ENCODE measurements around the gene IL36RN. TPM values are rescaled to one million over a fixed set of nuclear protein-coding genes. Genes with fewer than 3 reads are reported as not detected.

Gene IL36RN
- total RNA-seq, 1 experiment from 2014 or later = not detected

- Histone ChIP-seq H3K36me3 (no peaks in the 10 kb centered on the region), H3K9me3 (replicated peaks) (no peaks in the 10 kb centered on the region), H3K4me3 (no peak overlapping the region), H3K4me1 (replicated peaks) (no peaks in the 10 kb centered on the region; the same call in 1 of the 2 replicates), H3K27me3 (replicated peaks) (0 out of 2 replicates have a peak, but pooled peaks cover 5% of the 10 kb centered on the region), H3K27ac (no peak overlapping the region)
- DNase-seq (ENCODE audit: low read depth in 1 of 2, low spot score in 2 of 2) = peak in 1 of 2 experiments; percentile 11
Measured at GRCh38 chr2:113070606-113070975, 11.6 kb downstream of the IL36RN start.

- no peaks in the 10 kb centered on the region for H3K36me3 ChIP-seq
- no peak for DNase-seq (ENCODE audit: low read depth in 1 of 2, low spot score in 2 of 2)
- H3K4me1 ChIP-seq (replicated peaks) = no peaks in the 10 kb centered on the region; the same call in 1 of the 2 replicates
- 0 out of 2 replicates have a peak, but pooled peaks cover 5% of the 10 kb centered on the region for H3K27me3 ChIP-seq (replicated peaks)
- no peak overlapping the region for H3K27ac ChIP-seq
- H3K9me3 ChIP-seq (replicated peaks) = no peaks in the 10 kb centered on the region
- H3K4me3 ChIP-seq = no peak overlapping the region
Measured at GRCh38 chr2:113072584-113072983, 13.6 kb downstream of the IL36RN start.

- Histone ChIP-seq H3K4me3 (no peak overlapping the region), H3K9me3 (replicated peaks) (no peaks in the 10 kb centered on the region), H3K27ac (no peak overlapping the region), H3K36me3 (no peaks in the 10 kb centered on the region), H3K27me3 (replicated peaks) (0 out of 2 replicates have a peak, but pooled peaks cover 5% of the 10 kb centered on the region), H3K4me1 (replicated peaks) (no peaks in the 10 kb centered on the region; the same call in 1 of the 2 replicates)
- DNase-seq (ENCODE audit: low read depth in 1 of 2, low spot score in 2 of 2) = no peak
Measured at GRCh38 chr2:113073325-113073834, 14.4 kb downstream of the IL36RN start.

GRCh38 chr2:113075030-113075429 lies 16.0 kb downstream of the IL36RN start:
- Histone ChIP-seq H3K4me3 (no peak overlapping the region), H3K27ac (no peak overlapping the region), H3K9me3 (replicated peaks) (no peaks in the 10 kb centered on the region), H3K27me3 (replicated peaks) (0 out of 2 replicates have a peak, but pooled peaks cover 5% of the 10 kb centered on the region), H3K36me3 (no peaks in the 10 kb centered on the region), H3K4me1 (replicated peaks) (no peaks in the 10 kb centered on the region)
- no peak for DNase-seq (ENCODE audit: low read depth in 1 of 2, low spot score in 2 of 2)

- 0 out of 2 replicates have a peak, but pooled peaks cover 5% of the 10 kb centered on the region for H3K27me3 ChIP-seq (replicated peaks)
- no peaks in the 10 kb centered on the region for H3K4me1 ChIP-seq (replicated peaks)
- H3K36me3 ChIP-seq = no peaks in the 10 kb centered on the region
- H3K27ac ChIP-seq = no peak overlapping the region
- DNase-seq (ENCODE audit: low read depth in 1 of 2, low spot score in 2 of 2) = no peak
- no peak overlapping the region for H3K4me3 ChIP-seq
- no peaks in the 10 kb centered on the region for H3K9me3 ChIP-seq (replicated peaks)
Measured at GRCh38 chr2:113075600-113075999, 16.6 kb downstream of the IL36RN start.

- Histone ChIP-seq H3K36me3 (no peaks in the 10 kb centered on the region), H3K27me3 (replicated peaks) (0 out of 2 replicates have a peak, but pooled peaks cover 5% of the 10 kb centered on the region)
Measured at GRCh38 chr2:113076954-113077669, 18.1 kb downstream of the IL36RN start.

GRCh38 chr2:113077921-113078320 lies 18.9 kb downstream of the IL36RN start:
- no peaks in the 10 kb centered on the region for H3K4me1 ChIP-seq (replicated peaks)
- no peak overlapping the region for H3K27ac ChIP-seq
- H3K4me3 ChIP-seq = no peak overlapping the region
- H3K36me3 ChIP-seq = no peaks in the 10 kb centered on the region
- DNase-seq (ENCODE audit: low read depth in 1 of 2, low spot score in 2 of 2) = no peak
- no peaks in the 10 kb centered on the region for H3K9me3 ChIP-seq (replicated peaks)
- 0 out of 2 replicates have a peak, but pooled peaks cover 5% of the 10 kb centered on the region for H3K27me3 ChIP-seq (replicated peaks)

More at GRCh38 chr2:113076954-113077669, 18.1 kb downstream of the IL36RN start:
- Histone ChIP-seq H3K4me3 (no peak overlapping the region), H3K9me3 (replicated peaks) (no peaks in the 10 kb centered on the region), H3K27ac (no peak overlapping the region), H3K4me1 (replicated peaks) (no peaks in the 10 kb centered on the region)
- DNase-seq (ENCODE audit: low read depth in 1 of 2, low spot score in 2 of 2) = no peak

- no peak for DNase-seq (ENCODE audit: low read depth in 1 of 2, low spot score in 2 of 2)
Measured at GRCh38 chr2:113078350-113078839, 19.4 kb downstream of the IL36RN start.

GRCh38 chr2:113079131-113079530 lies 20.1 kb downstream of the IL36RN start:
- no peaks in the 10 kb centered on the region for H3K4me1 ChIP-seq (replicated peaks)
- H3K36me3 ChIP-seq = no peaks in the 10 kb centered on the region
- no peak for DNase-seq (ENCODE audit: low read depth in 1 of 2, low spot score in 2 of 2)
- no peak overlapping the region for H3K4me3 ChIP-seq
- H3K9me3 ChIP-seq (replicated peaks) = no peaks in the 10 kb centered on the region
- H3K27me3 ChIP-seq (replicated peaks) = 0 out of 2 replicates have a peak, but pooled peaks cover 5% of the 10 kb centered on the region
- no peak overlapping the region for H3K27ac ChIP-seq

More at GRCh38 chr2:113078350-113078839, 19.4 kb downstream of the IL36RN start:
- no peaks in the 10 kb centered on the region for H3K4me1 ChIP-seq (replicated peaks)
- H3K4me3 ChIP-seq = no peak overlapping the region
- no peaks in the 10 kb centered on the region for H3K36me3 ChIP-seq
- H3K9me3 ChIP-seq (replicated peaks) = no peaks in the 10 kb centered on the region
- 0 out of 2 replicates have a peak, but pooled peaks cover 5% of the 10 kb centered on the region for H3K27me3 ChIP-seq (replicated peaks)
- no peak overlapping the region for H3K27ac ChIP-seq

- DNase-seq (ENCODE audit: low read depth in 1 of 2, low spot score in 2 of 2) = no peak
Measured at GRCh38 chr2:113080134-113080533, 21.1 kb downstream of the IL36RN start.

GRCh38 chr2:113081488-113082210 lies 22.7 kb downstream of the IL36RN start:
- Histone ChIP-seq H3K9me3 (replicated peaks) (no peaks in the 10 kb centered on the region), H3K27me3 (replicated peaks) (0 out of 2 replicates have a peak, but pooled peaks cover 8% of the 10 kb centered on the region), H3K27ac (no peak overlapping the region), H3K4me1 (replicated peaks) (no peaks in the 10 kb centered on the region), H3K36me3 (no peaks in the 10 kb centered on the region), H3K4me3 (no peak overlapping the region)
- DNase-seq (ENCODE audit: low read depth in 1 of 2, low spot score in 2 of 2) = no peak

More at GRCh38 chr2:113080134-113080533, 21.1 kb downstream of the IL36RN start:
- H3K36me3 ChIP-seq = no peaks in the 10 kb centered on the region
- H3K27me3 ChIP-seq (replicated peaks) = 0 out of 2 replicates have a peak, but pooled peaks cover 7% of the 10 kb centered on the region
- no peak overlapping the region for H3K27ac ChIP-seq
- no peaks in the 10 kb centered on the region for H3K9me3 ChIP-seq (replicated peaks)
- H3K4me3 ChIP-seq = no peak overlapping the region
- H3K4me1 ChIP-seq (replicated peaks) = no peaks in the 10 kb centered on the region

GRCh38 chr2:113083296-113083695 lies 24.3 kb downstream of the IL36RN start:
- Histone ChIP-seq H3K36me3 (no peaks in the 10 kb centered on the region), H3K4me3 (no peak overlapping the region), H3K4me1 (replicated peaks) (no peaks in the 10 kb centered on the region), H3K27ac (no peak overlapping the region), H3K9me3 (replicated peaks) (no peaks in the 10 kb centered on the region), H3K27me3 (replicated peaks) (0 out of 2 replicates have a peak, but pooled peaks cover 8% of the 10 kb centered on the region)
- no peak for DNase-seq (ENCODE audit: low read depth in 1 of 2, low spot score in 2 of 2)

GRCh38 chr2:113084249-113085000 lies 25.4 kb downstream of the IL36RN start:
- H3K4me3 ChIP-seq = no peak overlapping the region
- H3K27me3 ChIP-seq (replicated peaks) = 0 out of 2 replicates have a peak, but pooled peaks cover 8% of the 10 kb centered on the region
- no peaks in the 10 kb centered on the region for H3K4me1 ChIP-seq (replicated peaks)
- H3K27ac ChIP-seq = no peak overlapping the region
- H3K9me3 ChIP-seq (replicated peaks) = no peaks in the 10 kb centered on the region
- no peak for DNase-seq (ENCODE audit: low read depth in 1 of 2, low spot score in 2 of 2)
- H3K36me3 ChIP-seq = no peaks in the 10 kb centered on the region
